HG02759 (cell line): ENCODE measurements around the gene SHISA9.
"Not testable (repeated sequence)": the region's sequence is repeated elsewhere in the genome, so short reads cannot be mapped to it uniquely, and the experiment has no call there.

Experiments
- ATAC-seq: cut with Tn5 transposase; IDR thresholded peaks from one replicate; pipeline ENCODE4 v1.9.1; 2021; ENCODE audit warnings: mild to moderate bottlenecking, moderate library complexity; ENCODE audit not compliant: unreplicated experiment

SHISA9 gene

GRCh38 chr16:12899529-12900143 is 1.8 kb upstream of the SHISA9 start:
- ATAC-seq: no peak

DNA sequence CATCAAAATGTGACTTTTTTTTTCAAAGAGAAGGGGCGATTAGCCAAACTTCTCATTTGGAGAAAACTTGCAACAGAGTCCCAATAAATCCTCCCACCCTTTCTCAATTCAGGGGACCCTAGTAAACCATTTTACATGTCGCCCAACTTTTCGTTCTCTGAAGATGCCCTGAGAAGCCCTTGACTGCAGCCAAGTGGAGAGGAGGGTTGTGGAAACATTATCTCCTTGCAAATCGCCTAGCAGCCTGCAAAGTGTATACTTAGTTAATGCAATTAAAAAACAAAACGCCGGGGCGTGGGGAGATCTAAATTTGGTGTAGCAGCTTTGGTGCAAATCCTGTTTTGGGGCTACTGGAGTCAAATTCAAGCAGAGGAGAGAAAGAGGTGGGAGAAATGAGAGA is 1.2 kb upstream of the SHISA9 start:
- ATAC-seq: no peak

GRCh38 chr16:12900599-12901203 is 697 bp upstream of the SHISA9 start:
- no peak for ATAC-seq

- no peak for ATAC-seq
Measured at GRCh38 chr16:12901204-12901596, 198 bp upstream of the SHISA9 start.

- ATAC-seq: no peak
Measured at GRCh38 chr16:12902511-12903372, 1.3 kb downstream of the SHISA9 start.

- ATAC-seq: no peak
Measured at GRCh38 chr16:12903407-12904328, 2.3 kb downstream of the SHISA9 start.

DNA sequence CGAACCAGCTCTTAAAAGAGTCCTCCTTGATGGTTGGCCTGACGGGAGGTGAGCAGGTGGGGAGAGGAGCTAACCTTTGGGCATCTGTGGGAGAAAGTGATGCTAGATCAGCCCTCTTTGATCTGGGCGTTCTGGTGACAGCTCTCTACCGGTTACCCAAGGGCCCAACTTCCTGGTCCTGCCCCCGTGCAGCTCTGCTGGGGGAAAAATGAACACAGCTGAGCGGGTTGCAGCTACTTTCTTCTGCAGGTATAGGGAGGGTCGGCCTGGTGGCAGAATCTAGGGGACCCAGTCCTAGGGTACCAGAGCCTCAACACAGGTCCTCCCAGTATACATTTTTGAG is 2.9 kb downstream of the SHISA9 start:
- no peak for ATAC-seq

DNA sequence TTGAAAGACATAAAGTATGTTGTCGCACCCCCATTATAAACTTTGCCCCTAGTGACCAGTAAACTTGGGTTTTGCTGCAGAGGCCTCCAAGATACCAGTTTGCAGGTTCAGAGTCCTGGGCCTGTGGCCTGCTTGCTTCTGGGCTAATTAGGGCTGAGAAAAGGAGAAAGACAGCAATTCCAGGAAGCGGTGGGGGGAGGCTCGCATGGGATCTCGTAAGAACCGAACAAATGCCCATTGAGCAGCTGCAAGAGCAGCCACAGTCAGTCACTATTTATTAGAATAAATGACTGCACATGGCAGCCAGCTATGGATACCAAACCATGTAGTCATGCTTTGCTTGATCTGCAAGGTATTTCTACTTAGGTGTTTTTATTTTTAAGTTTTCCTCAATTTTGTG is 4.9 kb downstream of the SHISA9 start:
- no peak for ATAC-seq

DNA sequence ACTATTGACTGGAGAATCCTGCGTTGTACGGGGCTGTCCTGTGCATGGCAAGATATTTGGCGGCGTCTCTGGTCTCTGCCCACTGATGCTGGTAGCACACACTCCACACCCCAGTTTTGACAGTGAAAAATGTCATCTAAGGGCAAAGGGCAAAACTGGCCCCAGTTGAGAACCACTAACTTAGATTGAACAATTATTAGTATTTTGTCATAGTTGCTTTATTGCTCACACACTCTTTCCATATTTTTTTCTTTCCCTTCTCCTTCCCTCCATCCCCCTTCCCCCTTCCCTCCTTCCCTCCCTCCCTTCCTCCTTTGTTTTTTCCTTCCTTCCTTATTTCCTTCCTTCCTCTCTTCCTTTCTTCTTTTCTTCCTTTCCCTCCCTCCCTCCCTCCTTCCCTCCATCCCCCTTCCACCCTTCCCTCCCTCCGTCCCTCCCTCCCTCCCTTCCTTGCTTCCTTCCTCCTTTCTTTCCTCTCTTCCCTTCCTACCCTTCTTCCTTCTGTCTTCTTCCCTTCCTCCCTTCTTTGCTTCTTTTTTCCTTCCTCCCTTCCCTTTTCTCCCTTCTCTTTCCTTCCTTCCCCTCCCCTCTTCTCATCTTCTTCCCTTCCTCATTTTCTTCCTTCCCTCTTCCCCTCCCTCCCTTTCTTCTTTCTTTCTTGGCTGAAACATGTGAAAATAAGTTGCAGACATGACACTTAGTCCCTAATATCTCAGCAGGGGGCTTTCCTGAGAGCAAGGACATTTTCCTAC is 5.5 kb downstream of the SHISA9 start:
- ATAC-seq: no peak

GRCh38 chr16:12907670-12908233 is 6.4 kb downstream of the SHISA9 start:
- no peak for ATAC-seq

- ATAC-seq: no peak
Measured at GRCh38 chr16:12917246-12917645, 15.8 kb downstream of the SHISA9 start.

DNA sequence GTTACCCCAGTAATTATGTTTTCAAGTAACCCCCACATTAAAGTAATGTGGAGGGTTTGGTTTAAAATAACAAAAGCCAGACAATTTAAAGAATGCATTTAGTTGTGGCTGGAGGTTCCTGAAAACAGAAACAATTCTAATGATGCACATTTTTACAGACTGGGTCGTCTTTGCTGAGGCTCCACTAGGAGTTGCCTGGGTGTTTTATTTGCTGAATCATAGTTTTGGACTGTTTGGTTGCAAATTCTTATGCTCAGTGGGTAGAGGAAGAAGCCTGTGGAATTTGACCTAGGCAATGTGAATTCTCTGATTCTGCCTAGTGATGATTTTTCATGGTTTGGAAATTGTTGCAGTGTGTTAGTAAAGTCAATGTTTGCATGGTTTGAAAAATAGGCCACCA is 16.3 kb downstream of the SHISA9 start:
- no peak for ATAC-seq

- ATAC-seq: no peak
Measured at GRCh38 chr16:12920739-12921138, 19.3 kb downstream of the SHISA9 start.

DNA sequence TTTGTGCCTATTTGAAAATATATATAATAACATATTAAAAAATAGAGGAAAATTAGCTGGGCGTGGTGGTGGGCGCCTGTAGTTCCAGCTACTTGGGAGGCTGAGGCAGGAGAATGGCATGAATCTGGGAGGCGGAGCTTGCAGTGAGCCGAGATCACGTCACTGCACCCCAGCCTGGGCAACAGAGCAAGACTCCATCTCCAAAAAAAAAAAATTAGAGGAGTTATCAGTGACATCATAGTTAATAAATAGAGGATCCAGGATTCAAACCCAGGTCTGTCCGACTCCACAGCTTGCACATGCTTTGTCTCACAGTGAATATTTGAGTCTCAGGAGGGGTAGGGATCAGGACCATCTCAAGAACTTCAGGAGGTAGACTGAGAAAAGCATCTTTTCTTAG is 22.2 kb downstream of the SHISA9 start:
- not testable (repeated sequence) for ATAC-seq

- ATAC-seq: no peak
Measured at GRCh38 chr16:12925026-12925800, 23.8 kb downstream of the SHISA9 start.

DNA sequence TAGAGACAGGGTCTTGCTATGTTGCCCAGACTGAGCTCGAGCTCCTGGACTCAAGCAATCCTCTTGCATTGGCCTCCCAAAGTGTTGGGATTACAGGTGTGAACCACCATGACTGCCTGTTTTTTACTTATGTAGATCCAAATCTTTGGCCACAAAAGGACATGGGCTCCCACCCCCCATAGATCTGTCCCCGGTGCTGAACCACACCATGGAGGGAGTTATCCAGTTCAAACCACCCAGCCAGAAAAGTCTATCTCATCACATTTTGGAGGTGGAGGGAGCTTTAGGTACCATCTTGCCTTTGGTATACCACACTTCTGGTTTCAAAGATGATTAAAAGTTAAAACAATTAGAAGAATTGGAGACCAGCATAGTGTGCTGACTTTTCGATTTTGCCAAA is 26.2 kb downstream of the SHISA9 start:
- ATAC-seq: no peak

GRCh38 chr16:12930881-12931280 is 29.5 kb downstream of the SHISA9 start:
- ATAC-seq: no peak

GRCh38 chr16:12936391-12936790 is 35.0 kb downstream of the SHISA9 start:
- no peak for ATAC-seq

GRCh38 chr16:12941896-12942295 is 40.5 kb downstream of the SHISA9 start:
- ATAC-seq: no peak
